PC-3 (cell line): ENCODE measurements around the gene FAM135A. TPM values are rescaled to one million over a fixed set of nuclear protein-coding genes. Genes with fewer than 3 reads are reported as not detected.

Source experiments
- ATAC-seq: fragments of 200-7000 bp; cut with Tn5 transposase; 2 replicates; pipeline ENCODE4 v1.9.1; 2020; ENCODE audit warnings: mild to moderate bottlenecking, moderate library complexity
- BruUV-seq: library from RNA; stranded (reverse); fragments of 400-500 nt; replicated peaks from 2 replicates; lab custom pipeline; 2021; lab: Mats Ljungman, UMichigan
- CTCF ChIA-PET: fragments of 300-600 bp; sonication (Branson Sonifier 250); formaldehyde crosslinking; loops from one replicate; lab custom pipeline; 2022; ENCODE audit warnings: antibody characterized with exemption; lab: Charles Lee
- POLR2A ChIA-PET: fragments of 300-600 bp; sonication (Branson Sonifier 250); formaldehyde crosslinking; loops from one replicate; lab custom pipeline; 2022; ENCODE audit warnings: antibody characterized with exemption; ENCODE audit not compliant: unreplicated experiment; lab: Charles Lee
- DNase-seq: peaks from one replicate; pipeline ENCODE4 v3.0.0-alpha.2; 2015
- H2AFZ ChIP-seq: fragments of 300-600 bp; sonication (generic); 2 replicates; pipeline ENCODE4 v1.6.0; 2016; ENCODE audit warnings: antibody characterized with exemption, low read length
- H3F3A ChIP-seq: fragments of 300-600 bp; sonication (generic); one replicate; pipeline ENCODE4 v1.6.0; 2017; ENCODE audit warnings: antibody characterized with exemption, low read length, control low read depth, mild to moderate bottlenecking; ENCODE audit not compliant: unreplicated experiment
- H3K27ac ChIP-seq: fragments of 300-600 bp; sonication (generic); 2 replicates; pipeline ENCODE4 v1.5.1; 2016; ENCODE audit warnings: mild to moderate bottlenecking, low read length
- H3K27me3 ChIP-seq: fragments of 300-600 bp; sonication (generic); 2 replicates; pipeline ENCODE4 v1.6.1; 2016; ENCODE audit warnings: low read length, mixed read lengths
- H3K36me3 ChIP-seq: fragments of 300-600 bp; sonication (generic); 2 replicates; pipeline ENCODE4 v1.6.1; 2016; ENCODE audit warnings: low read depth, mixed run types, low read length, mixed read lengths
- H3K4me1 ChIP-seq: fragments of 300-600 bp; sonication (generic); 2 replicates; pipeline ENCODE4 v1.5.1; 2016; ENCODE audit warnings: low read length; ENCODE audit not compliant: insufficient read depth
- H3K4me2 ChIP-seq: fragments of 300-600 bp; sonication (generic); 2 replicates; pipeline ENCODE4 v1.6.0; 2016; ENCODE audit warnings: low read length
- H3K4me3 ChIP-seq: fragments of 300-600 bp; sonication (generic); 2 replicates; pipeline ENCODE4 v1.5.1; 2016; ENCODE audit warnings: mild to moderate bottlenecking, low read length, mixed read lengths
- H3K79me2 ChIP-seq: fragments of 300-600 bp; sonication (generic); 2 replicates; pipeline ENCODE4 v1.6.1; 2017; ENCODE audit warnings: low read length, mixed read lengths
- H3K9ac ChIP-seq: fragments of 300-600 bp; sonication (generic); 2 replicates; pipeline ENCODE4 v1.6.0; 2016; ENCODE audit warnings: mild to moderate bottlenecking, low read length
- H3K9me2 ChIP-seq: fragments of 300-600 bp; sonication (generic); replicated peaks from 2 replicates; pipeline ENCODE4 v1.6.1; 2016; ENCODE audit warnings: mixed run types, low read length, mixed read lengths
- H3K9me3 ChIP-seq: fragments of 300-600 bp; sonication (generic); 2 replicates; pipeline ENCODE4 v1.6.1; 2016; ENCODE audit warnings: low read length, mixed read lengths
- H4K20me1 ChIP-seq: fragments of 300-600 bp; sonication (generic); 2 replicates; pipeline ENCODE4 v1.6.1; 2016; ENCODE audit warnings: low read length, mixed read lengths
- EZH2 ChIP-seq: fragments of 300-600 bp; sonication (generic); IDR thresholded peaks from one replicate; pipeline ENCODE4 v1.6.1; 2017; ENCODE audit warnings: antibody characterized with exemption, mild to moderate bottlenecking, low read length; ENCODE audit not compliant: unreplicated experiment
- EZH2phosphoT487 ChIP-seq: fragments of 300-600 bp; sonication (generic); IDR thresholded peaks from 2 replicates; pipeline ENCODE4 v1.6.1; 2018; ENCODE audit warnings: mild to moderate bottlenecking, antibody characterized with exemption, low read length, borderline replicate concordance
- intact Hi-C: fragments of 100-400 bp; cut with micrococcal nuclease; formaldehyde crosslinking; loops from 2 replicates; pipeline ENCODE4 v1.9.0; 2023
- total RNA-seq: library from RNA; depleted of rRNA; stranded (reverse); fragments of >200 nt; gene quantifications from 2 replicates; pipeline ENCODE4 v1.2.3, GENCODE V29; 2014
- TF ChIP-seq, protein P1 (sequence below): fragments of 300-600 bp; sonication (generic); conservative IDR thresholded peaks from 2 replicates; pipeline ENCODE4 v1.5.1; 2017; ENCODE audit warnings: antibody characterized with exemption, low read depth, mild to moderate bottlenecking, low read length

FAM135A gene
- total RNA-seq, 1 experiment from 2014 or later: 18.1 TPM

GRCh38 chr6:70411542-70412251 is 1.6 kb upstream of the FAM135A start:
- Histone ChIP-seq H2AFZ (no peak overlapping the region), H3K4me2 (peak overlapping the region; percentile 94; the same call in 1 of the 2 replicates), H3K79me2 (peaks cover 30% of the 10 kb centered on the region), H3K9me2 (no peaks in the 10 kb centered on the region), H3K9me3 (no peaks in the 10 kb centered on the region), H3K27me3 (no peaks in the 10 kb centered on the region), H3F3A (no peaks in the 10 kb centered on the region), H3K4me3 (no peak overlapping the region), H3K9ac (no peak overlapping the region), H3K36me3 (no peaks in the 10 kb centered on the region), H3K27ac (no peak overlapping the region), H3K4me1 (peaks cover 14% of the 10 kb centered on the region), H4K20me1 (no peaks in the 10 kb centered on the region)
- TF ChIP-seq, protein P1, sequence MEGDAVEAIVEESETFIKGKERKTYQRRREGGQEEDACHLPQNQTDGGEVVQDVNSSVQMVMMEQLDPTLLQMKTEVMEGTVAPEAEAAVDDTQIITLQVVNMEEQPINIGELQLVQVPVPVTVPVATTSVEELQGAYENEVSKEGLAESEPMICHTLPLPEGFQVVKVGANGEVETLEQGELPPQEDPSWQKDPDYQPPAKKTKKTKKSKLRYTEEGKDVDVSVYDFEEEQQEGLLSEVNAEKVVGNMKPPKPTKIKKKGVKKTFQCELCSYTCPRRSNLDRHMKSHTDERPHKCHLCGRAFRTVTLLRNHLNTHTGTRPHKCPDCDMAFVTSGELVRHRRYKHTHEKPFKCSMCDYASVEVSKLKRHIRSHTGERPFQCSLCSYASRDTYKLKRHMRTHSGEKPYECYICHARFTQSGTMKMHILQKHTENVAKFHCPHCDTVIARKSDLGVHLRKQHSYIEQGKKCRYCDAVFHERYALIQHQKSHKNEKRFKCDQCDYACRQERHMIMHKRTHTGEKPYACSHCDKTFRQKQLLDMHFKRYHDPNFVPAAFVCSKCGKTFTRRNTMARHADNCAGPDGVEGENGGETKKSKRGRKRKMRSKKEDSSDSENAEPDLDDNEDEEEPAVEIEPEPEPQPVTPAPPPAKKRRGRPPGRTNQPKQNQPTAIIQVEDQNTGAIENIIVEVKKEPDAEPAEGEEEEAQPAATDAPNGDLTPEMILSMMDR: no peak
- TF ChIP-seq EZH2phosphoT487 (no peak), EZH2 (no peak)
- no peak for DNase-seq
- BruUV-seq: no TSS peak
- intact Hi-C loops: loop anchor here (5.0 kb wide), 1 partner anchor 276 kb away; no protein-coding TSS in a partner anchor
- no peak for ATAC-seq
- ChIA-PET CTCF (no interaction called here), POLR2A (no interaction called here)

GRCh38 chr6:70412252-70413113 is 825 bp upstream of the FAM135A start:
- POLR2A ChIA-PET: interaction anchor here (0.5 to 0.6 kb wide), 5 partner anchors 24 to 292 kb away, joined by 3 to 17 read pairs (median 4); no protein-coding TSS in a partner anchor
- peaks cover 14% of the 10 kb centered on the region for H3K4me1 ChIP-seq
- H3K27me3 ChIP-seq: no peaks in the 10 kb centered on the region
- H3K9me3 ChIP-seq: no peaks in the 10 kb centered on the region
- peaks cover 35% of the 10 kb centered on the region for H3K79me2 ChIP-seq
- BruUV-seq: TSS peak; percentile 96
- no peaks in the 10 kb centered on the region for H3F3A ChIP-seq
- ATAC-seq (peak; percentile 4), DNase-seq (no peak)
- H3K27ac ChIP-seq: no peak overlapping the region
- no peaks in the 10 kb centered on the region for H4K20me1 ChIP-seq
- H3K9me2 ChIP-seq: no peaks in the 10 kb centered on the region
- CTCF ChIA-PET: interaction anchor here (0.6 to 1.5 kb wide), 4 partner anchors 41 to 192 kb away, joined by 3 to 4 read pairs (median 4); no protein-coding TSS in a partner anchor
- no peak for TF ChIP-seq EZH2
- no peak for TF ChIP-seq EZH2phosphoT487
- TF ChIP-seq, protein P1: no peak
- intact Hi-C loops: loop anchor here (1.0 to 5.0 kb wide), 3 partner anchors 13 to 275 kb away; no protein-coding TSS in a partner anchor
- H2AFZ ChIP-seq: peak overlapping the region; percentile 94
- peak overlapping the region; percentile 96 for H3K9ac ChIP-seq
- H3K4me2 ChIP-seq: peak overlapping the region; percentile 94
- H3K4me3 ChIP-seq: peak overlapping the region; percentile 90
- no peaks in the 10 kb centered on the region for H3K36me3 ChIP-seq
